DND-41 (cell line): Measurements from ENCODE around the gene NAPA.

ENCODE experiments used
- CTCF ChIP-seq: IDR thresholded peaks from 2 replicates; pipeline ENCODE4 v1.5.1; 2012; ENCODE audit warnings: borderline replicate concordance, low read length, moderate library complexity, mild to moderate bottlenecking; ENCODE audit not compliant: poor library complexity, severe bottlenecking; ENCODE audit errors: extremely low read depth
- EZH2 ChIP-seq: IDR thresholded peaks from 3 replicates; pipeline ENCODE4 v1.6.1; 2012; ENCODE audit warnings: borderline replicate concordance, low read depth, mild to moderate bottlenecking, moderate library complexity, low read length, inconsistent platforms; ENCODE audit not compliant: severe bottlenecking

GRCh38 chr19:47469719-47470118, 45.1 kb downstream of the NAPA start:
- TF ChIP-seq CTCF (no peak), EZH2 (no peak)
